ENCODE data around the gene KPNB1.

Gene KPNB1

DNA sequence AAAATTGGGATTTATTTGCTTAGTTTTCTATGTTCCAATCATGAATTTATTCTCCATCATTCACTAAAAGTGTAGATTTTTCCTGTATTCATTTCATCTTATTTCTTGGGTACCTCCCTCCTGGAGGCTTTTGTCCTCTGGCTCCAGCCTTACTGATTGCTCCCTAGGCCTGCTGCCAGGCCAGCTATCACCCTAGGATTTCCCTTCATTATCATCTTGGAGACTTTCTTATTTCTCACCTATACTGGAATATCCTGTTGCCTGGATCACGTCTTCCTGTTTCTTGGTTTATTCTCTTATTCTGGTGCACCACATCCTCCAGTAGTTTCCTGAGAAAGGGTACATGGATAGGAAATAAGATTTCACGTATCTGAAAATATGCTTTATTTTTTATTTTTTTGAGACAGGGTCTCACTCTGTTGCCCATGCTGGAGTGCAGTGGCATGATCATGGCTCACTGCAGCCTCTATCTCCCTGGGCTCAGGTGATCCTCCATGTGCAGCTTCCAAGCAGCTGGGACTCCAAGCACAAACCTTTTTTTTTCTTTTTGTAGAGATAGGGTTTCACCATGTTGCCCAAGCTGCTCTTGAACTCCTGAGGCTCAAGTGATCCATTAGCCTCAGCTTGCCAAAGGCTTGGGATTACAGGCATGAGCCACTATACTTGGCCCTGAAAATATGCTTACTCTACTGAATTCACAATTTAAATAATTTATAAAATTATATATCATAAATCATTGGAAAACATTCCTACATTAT lies 13.3 kb upstream of the KPNB1 start:
- DNase-seq (ENCODE audit: low spot score) = no peak

DNA sequence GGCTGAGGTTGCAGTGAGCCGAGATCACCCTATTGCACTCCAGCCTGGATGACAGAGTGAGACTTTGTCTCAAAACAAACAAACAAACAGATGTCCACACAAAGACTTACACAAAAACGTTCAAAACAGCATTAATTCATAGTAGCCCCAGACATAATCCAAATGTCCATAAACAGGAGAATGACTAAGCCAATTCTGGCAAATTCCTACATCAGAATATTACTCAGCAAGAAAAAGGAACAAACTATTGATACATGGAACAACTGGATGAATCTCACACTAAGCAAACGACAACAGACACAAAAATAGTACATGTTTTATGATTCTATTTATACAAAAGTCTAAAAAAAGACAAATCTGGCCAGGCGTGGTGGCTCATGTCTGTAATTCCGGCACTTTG lies 10.8 kb upstream of the KPNB1 start:
- no peak for DNase-seq (ENCODE audit: low spot score)

GRCh38 chr17:47640076-47640475 lies 9.6 kb upstream of the KPNB1 start:
- DNase-seq (ENCODE audit: low spot score) = no peak

GRCh38 chr17:47641202-47641601 lies 8.5 kb upstream of the KPNB1 start:
- no peak for DNase-seq (ENCODE audit: low spot score)

- DNase-seq (ENCODE audit: low spot score) = no peak
Measured at GRCh38 chr17:47643116-47643515, 6.6 kb upstream of the KPNB1 start.

DNA sequence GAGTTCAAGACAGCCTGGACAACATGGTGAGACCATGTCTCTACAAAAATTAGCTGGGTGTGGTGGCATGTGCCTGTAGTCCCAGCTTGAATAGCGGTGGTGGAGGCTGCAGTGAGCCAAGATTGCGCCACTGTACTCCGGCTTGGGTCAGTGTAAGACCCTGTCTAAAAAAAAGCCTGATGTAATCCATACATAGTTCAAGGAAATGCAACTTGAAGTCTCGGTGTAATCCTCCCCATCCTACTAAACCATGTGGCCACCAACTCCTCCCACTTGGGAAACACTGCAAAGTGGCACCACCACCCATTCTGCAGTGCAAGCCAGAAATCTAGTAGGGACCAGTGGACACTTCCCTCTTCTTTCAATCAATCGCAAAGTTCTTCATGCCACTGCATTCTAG lies 5.4 kb upstream of the KPNB1 start:
- no peak for DNase-seq (ENCODE audit: low spot score)

DNA sequence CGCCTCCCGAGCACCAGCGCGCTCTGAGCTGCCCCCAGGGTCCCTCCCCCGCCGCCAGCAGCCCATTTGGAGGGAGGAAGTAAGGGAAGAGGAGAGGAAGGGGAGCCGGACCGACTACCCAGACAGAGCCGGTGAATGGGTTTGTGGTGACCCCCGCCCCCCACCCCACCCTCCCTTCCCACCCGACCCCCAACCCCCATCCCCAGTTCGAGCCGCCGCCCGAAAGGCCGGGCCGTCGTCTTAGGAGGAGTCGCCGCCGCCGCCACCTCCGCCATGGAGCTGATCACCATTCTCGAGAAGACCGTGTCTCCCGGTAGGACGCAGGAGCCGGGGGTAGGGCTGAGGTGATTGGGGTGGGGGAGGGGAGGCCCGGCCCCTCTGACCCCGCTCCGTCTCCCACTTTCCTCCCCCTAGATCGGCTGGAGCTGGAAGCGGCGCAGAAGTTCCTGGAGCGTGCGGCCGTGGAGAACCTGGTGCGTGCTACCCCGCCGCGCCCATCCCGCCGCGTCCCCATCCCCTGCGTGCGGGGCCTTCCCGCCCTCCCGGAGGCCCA lies 329 bp downstream of the KPNB1 start:
- DNase-seq (ENCODE audit: low spot score) = no peak

- DNase-seq (ENCODE audit: low spot score) = peak; percentile 96
Measured at GRCh38 chr17:47650525-47651522, 1.1 kb downstream of the KPNB1 start.

DNA sequence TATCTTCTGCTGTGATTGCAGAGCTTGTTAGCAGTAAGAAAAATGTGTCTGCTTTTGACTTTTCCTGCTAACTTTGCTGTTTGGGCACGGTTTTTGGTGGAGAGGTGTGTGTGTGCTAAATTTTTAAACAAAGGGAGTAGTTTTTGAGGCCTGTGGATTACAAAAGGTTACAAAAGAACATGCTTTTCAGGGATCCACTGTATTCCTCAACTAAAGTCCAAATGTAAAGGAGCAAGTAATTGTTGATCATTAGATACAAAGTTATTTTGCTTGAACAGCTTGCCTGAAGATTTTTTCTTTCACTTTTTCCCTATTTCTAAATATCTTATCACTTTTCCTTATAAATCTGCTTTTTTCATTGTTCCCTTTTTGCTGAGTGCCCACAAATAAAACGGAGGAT lies 2.0 kb downstream of the KPNB1 start:
- no peak for DNase-seq (ENCODE audit: low spot score)

GRCh38 chr17:47652570-47652969 lies 2.9 kb downstream of the KPNB1 start:
- DNase-seq (ENCODE audit: low spot score) = no peak

- no peak for DNase-seq (ENCODE audit: low spot score)
Measured at GRCh38 chr17:47653442-47653841, 3.7 kb downstream of the KPNB1 start.

- no peak for DNase-seq (ENCODE audit: low spot score)
Measured at GRCh38 chr17:47654991-47655390, 5.3 kb downstream of the KPNB1 start.

GRCh38 chr17:47660064-47660492 lies 10.4 kb downstream of the KPNB1 start:
- DNase-seq (ENCODE audit: low spot score) = peak; percentile 55

DNA sequence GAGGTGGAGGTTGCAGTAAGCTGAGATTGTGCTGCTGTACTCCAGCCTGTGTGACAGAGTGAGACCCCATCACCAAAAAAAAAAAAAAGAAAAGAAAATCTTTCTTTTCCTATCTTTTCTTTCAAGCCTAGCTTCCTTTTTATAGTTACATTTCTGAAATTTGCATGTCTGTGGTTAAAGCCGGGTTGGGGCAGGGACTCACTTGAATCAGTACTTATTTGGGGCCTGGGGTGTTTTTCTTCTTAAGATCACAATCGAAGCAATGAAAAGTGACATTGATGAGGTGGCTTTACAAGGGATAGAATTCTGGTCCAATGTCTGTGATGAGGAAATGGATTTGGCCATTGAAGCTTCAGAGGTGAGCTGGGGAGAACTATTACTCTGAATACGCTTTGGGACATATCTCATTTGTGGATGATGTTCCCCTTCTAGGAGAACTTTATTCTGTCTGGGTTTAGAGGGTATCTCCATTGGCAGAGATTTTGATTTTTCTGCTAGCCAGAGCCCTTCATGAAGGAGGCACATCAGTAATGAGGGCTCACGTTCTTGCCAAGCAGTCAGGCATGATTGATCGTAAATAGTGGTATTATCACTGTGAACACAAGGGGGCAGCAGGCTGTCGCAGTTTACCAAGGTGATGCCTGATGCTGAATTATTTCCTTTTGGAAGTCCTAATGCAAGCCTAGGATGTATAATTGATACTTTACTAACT lies 14.3 kb downstream of the KPNB1 start:
- DNase-seq (ENCODE audit: low spot score) = peak; percentile 82

DNA sequence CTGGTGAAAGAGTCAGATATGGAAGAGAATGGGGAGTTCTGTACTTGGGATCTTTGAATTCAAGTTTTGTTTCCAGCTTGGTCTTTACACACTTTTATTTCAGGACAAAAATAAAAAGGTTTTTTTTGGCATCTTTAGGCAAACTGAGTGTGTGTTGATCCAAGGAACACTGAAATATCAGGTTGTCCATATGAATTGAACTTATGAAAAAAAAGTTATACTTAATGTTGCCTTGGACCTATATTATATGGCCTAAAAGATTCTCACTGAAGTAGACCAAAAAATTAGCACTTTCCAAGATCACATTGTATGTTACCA lies 14.9 kb downstream of the KPNB1 start:
- no peak for DNase-seq (ENCODE audit: low spot score)

- no peak for DNase-seq (ENCODE audit: low spot score)
Measured at GRCh38 chr17:47665655-47666054, 15.9 kb downstream of the KPNB1 start.

- DNase-seq (ENCODE audit: low spot score) = no peak
Measured at GRCh38 chr17:47669081-47669480, 19.4 kb downstream of the KPNB1 start.

DNA sequence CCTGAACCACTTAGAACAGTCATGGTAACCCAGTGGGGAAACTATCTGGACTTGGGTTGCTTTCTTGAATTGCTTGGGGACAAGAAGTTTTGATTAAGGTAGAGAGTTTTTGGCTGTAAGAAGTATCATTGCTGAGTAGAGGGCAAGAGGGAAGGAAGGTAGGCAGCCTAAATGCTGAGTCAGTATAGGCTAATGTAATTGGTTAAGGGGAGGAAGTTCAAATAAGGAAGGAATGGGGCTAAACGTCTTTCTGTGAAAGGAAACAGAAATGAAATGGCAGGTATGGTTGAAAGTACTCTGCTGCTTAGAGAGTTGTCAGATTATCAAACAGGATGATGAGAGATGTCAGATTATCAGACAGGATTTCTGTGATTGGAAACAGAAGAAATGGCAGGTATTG lies 20.3 kb downstream of the KPNB1 start:
- DNase-seq (ENCODE audit: low spot score) = no peak

DNA sequence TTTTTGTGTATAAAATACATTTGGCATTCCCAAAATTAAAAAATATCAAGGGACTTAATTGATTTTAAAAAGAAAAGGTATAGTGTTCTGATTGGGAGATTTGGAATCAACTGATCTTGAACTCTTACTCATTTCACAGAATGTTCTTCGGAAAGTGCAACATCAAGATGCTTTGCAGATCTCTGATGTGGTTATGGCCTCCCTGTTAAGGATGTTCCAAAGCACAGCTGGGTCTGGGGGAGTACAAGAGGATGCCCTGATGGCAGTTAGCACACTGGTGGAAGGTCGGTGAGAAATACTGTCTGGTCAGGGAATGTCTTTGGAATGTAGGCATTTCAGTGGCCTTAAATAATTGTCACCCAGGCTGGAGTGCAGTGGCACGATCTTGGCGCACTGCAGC lies 24.8 kb downstream of the KPNB1 start:
- DNase-seq (ENCODE audit: low spot score) = no peak

- no peak for DNase-seq (ENCODE audit: low spot score)
Measured at GRCh38 chr17:47675380-47676198, 25.9 kb downstream of the KPNB1 start.

DNA sequence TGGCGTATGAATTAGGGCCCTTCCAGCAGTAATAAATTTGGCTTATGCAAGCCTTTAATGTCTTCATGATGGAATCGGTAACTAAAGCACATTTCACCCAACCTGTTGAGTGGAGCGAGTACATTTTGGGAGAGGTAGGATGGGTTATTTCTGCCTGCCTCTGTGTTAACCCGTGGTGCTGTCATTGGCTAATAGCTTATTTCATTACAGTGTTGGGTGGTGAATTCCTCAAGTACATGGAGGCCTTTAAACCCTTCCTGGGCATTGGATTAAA lies 26.4 kb downstream of the KPNB1 start:
- no peak for DNase-seq (ENCODE audit: low spot score)

Measured in CD4-positive, alpha-beta T cell treated with Interleukin-2 at 100 ng/mL for 4 hours (primary cell).